HepG2 (cell line): ENCODE data around the gene ZNF445.

Experiments used
- ETV6 ChIP-seq: sonication (generic); formaldehyde crosslinking; conservative IDR thresholded peaks from 2 replicates; pipeline ENCODE4 v1.4.0; 2020; ENCODE audit warnings: missing genetic modification reagents
- IRF2 ChIP-seq: IDR thresholded peaks from 2 replicates; pipeline ENCODE4 v1.6.1; 2018; ENCODE audit warnings: missing genetic modification reagents, missing compliant biosample characterization
- JUNB ChIP-seq: sonication (generic); formaldehyde crosslinking; IDR thresholded peaks from 2 replicates; pipeline ENCODE4 v1.8.0; 2022; ENCODE audit warnings: missing genetic modification reagents, mild to moderate bottlenecking, borderline replicate concordance
- NFE2L1 ChIP-seq: sonication (generic); formaldehyde crosslinking; IDR thresholded peaks from 2 replicates; pipeline ENCODE4 v1.4.0; 2020; ENCODE audit warnings: missing genetic modification reagents, mild to moderate bottlenecking, borderline replicate concordance
- SMC3 ChIP-seq: IDR thresholded peaks from 2 replicates; pipeline ENCODE4 v1.6.1; 2011; ENCODE audit warnings: low read length, improper control_type of control experiment
- YEATS4 ChIP-seq: sonication (generic); formaldehyde crosslinking; IDR thresholded peaks from 2 replicates; pipeline ENCODE4 v1.4.0; 2020; ENCODE audit warnings: missing genetic modification reagents, borderline replicate concordance
- TF ChIP-seq, protein P1 (sequence below), 2 experiments: sonication (generic) in 1 of 2; formaldehyde crosslinking in 1 of 2; IDR thresholded peaks; 2 replicates each; pipeline versions ENCODE4 v1.6.1 to v1.9.0; 2014 to 2022; ENCODE audit warnings: antibody characterized with exemption in 1 of 2, borderline replicate concordance in 1 of 2, inconsistent platforms in 1 of 2, low read depth in 1 of 2, missing genetic modification reagents in 1 of 2
- TF ChIP-seq, protein P2 (sequence below): sonication (generic); formaldehyde crosslinking; IDR thresholded peaks from 2 replicates; pipeline ENCODE4 v1.5.0; 2020; ENCODE audit warnings: mild to moderate bottlenecking, missing genetic modification reagents, moderate library complexity
- TF ChIP-seq, protein P3 (sequence below): IDR thresholded peaks from 2 replicates; pipeline ENCODE4 v1.6.1; 2016; ENCODE audit warnings: low read depth, borderline replicate concordance

DNA sequence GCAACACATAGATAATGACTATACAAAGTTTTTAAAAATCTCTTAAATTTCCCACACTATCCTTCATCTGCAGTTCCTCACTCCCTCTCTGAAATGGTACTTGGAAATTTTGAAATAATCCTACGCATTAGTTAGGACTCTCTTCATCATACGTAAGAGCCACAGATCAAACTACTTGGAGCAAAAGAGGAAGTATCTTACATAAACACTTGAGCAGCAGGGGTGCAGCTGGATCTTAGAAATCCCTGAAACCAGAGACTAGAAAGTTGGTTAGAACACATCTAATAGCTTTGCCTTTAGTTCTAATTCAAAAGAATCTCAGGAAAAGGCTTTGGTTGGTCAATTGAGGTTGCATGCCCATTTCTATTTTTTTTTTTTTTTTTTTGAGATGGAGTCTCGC, 38.8 kb upstream of the ZNF445 start:
- TF ChIP-seq, protein P1, sequence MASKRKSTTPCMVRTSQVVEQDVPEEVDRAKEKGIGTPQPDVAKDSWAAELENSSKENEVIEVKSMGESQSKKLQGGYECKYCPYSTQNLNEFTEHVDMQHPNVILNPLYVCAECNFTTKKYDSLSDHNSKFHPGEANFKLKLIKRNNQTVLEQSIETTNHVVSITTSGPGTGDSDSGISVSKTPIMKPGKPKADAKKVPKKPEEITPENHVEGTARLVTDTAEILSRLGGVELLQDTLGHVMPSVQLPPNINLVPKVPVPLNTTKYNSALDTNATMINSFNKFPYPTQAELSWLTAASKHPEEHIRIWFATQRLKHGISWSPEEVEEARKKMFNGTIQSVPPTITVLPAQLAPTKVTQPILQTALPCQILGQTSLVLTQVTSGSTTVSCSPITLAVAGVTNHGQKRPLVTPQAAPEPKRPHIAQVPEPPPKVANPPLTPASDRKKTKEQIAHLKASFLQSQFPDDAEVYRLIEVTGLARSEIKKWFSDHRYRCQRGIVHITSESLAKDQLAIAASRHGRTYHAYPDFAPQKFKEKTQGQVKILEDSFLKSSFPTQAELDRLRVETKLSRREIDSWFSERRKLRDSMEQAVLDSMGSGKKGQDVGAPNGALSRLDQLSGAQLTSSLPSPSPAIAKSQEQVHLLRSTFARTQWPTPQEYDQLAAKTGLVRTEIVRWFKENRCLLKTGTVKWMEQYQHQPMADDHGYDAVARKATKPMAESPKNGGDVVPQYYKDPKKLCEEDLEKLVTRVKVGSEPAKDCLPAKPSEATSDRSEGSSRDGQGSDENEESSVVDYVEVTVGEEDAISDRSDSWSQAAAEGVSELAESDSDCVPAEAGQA (IDR thresholded peaks at IDR 0.05; ENCODE audit: low read depth), result no peak
- TF ChIP-seq, protein P1 (CRISPR knock-in tag; IDR thresholded peaks at IDR 0.05; ENCODE audit: borderline replicate concordance), result no peak
- no peak for TF ChIP-seq YEATS4
- TF ChIP-seq, protein P2, sequence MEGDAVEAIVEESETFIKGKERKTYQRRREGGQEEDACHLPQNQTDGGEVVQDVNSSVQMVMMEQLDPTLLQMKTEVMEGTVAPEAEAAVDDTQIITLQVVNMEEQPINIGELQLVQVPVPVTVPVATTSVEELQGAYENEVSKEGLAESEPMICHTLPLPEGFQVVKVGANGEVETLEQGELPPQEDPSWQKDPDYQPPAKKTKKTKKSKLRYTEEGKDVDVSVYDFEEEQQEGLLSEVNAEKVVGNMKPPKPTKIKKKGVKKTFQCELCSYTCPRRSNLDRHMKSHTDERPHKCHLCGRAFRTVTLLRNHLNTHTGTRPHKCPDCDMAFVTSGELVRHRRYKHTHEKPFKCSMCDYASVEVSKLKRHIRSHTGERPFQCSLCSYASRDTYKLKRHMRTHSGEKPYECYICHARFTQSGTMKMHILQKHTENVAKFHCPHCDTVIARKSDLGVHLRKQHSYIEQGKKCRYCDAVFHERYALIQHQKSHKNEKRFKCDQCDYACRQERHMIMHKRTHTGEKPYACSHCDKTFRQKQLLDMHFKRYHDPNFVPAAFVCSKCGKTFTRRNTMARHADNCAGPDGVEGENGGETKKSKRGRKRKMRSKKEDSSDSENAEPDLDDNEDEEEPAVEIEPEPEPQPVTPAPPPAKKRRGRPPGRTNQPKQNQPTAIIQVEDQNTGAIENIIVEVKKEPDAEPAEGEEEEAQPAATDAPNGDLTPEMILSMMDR, result no peak
- no peak for TF ChIP-seq IRF2 (CRISPR knock-in tag)
- TF ChIP-seq ETV6 (CRISPR knock-in tag), result no peak
- TF ChIP-seq, protein P3, sequence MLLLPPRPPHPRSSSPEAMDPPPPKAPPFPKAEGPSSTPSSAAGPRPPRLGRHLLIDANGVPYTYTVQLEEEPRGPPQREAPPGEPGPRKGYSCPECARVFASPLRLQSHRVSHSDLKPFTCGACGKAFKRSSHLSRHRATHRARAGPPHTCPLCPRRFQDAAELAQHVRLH (CRISPR knock-in tag), result no peak
- TF ChIP-seq JUNB (CRISPR knock-in tag), result no peak
- TF ChIP-seq NFE2L1 (CRISPR knock-in tag), result no peak
- no peak for TF ChIP-seq SMC3
